CD4-positive, alpha-beta T cell treated with Interleukin-4 for 1 hour (primary cell): Measurements from ENCODE around the gene STXBP5.
A peak's percentile ranks its signal among the peaks of the same experiment; 100 is the strongest.

Experiments
- DNase-seq, 2 donors: peaks; one replicate each; pipeline ENCODE4 v3.0.0-alpha.2; 2020 to 2022

The STXBP5 gene

GRCh38 chr6:147179809-147180208, 24.4 kb upstream of the STXBP5 start:
- no peak for DNase-seq

GRCh38 chr6:147180926-147181325, 23.3 kb upstream of the STXBP5 start:
- DNase-seq = no peak

- DNase-seq = no peak
Observed at GRCh38 chr6:147184379-147184778, 19.8 kb upstream of the STXBP5 start.

- no peak for DNase-seq
Observed at GRCh38 chr6:147185216-147185615, 19.0 kb upstream of the STXBP5 start.

GRCh38 chr6:147190556-147190955, 13.7 kb upstream of the STXBP5 start:
- DNase-seq = no peak

- DNase-seq = no peak
Observed at GRCh38 chr6:147192278-147192911, 11.8 kb upstream of the STXBP5 start.

GRCh38 chr6:147194652-147195411, 9.4 kb upstream of the STXBP5 start:
- DNase-seq = no peak

- DNase-seq = no peak
Observed at GRCh38 chr6:147195510-147195909, 8.7 kb upstream of the STXBP5 start.

GRCh38 chr6:147195987-147196386, 8.2 kb upstream of the STXBP5 start:
- no peak for DNase-seq

GRCh38 chr6:147200711-147201110, 3.5 kb upstream of the STXBP5 start:
- no peak for DNase-seq

GRCh38 chr6:147201885-147202515, 2.2 kb upstream of the STXBP5 start:
- DNase-seq = peak in 1 of 2 donors; percentile 11

GRCh38 chr6:147202516-147203310, 1.5 kb upstream of the STXBP5 start:
- peak; percentile 91 to 95 for DNase-seq

GRCh38 chr6:147203311-147204059, 732 bp upstream of the STXBP5 start:
- peak; percentile 74 to 77 for DNase-seq

GRCh38 chr6:147204843-147205311, 660 bp downstream of the STXBP5 start:
- no peak for DNase-seq

- DNase-seq = no peak
Observed at GRCh38 chr6:147205690-147206600, 1.7 kb downstream of the STXBP5 start.

GRCh38 chr6:147207351-147207750, 3.1 kb downstream of the STXBP5 start:
- no peak for DNase-seq

GRCh38 chr6:147207837-147208754, 3.9 kb downstream of the STXBP5 start:
- DNase-seq = no peak

- no peak for DNase-seq
Observed at GRCh38 chr6:147209762-147210449, 5.7 kb downstream of the STXBP5 start.

- no peak for DNase-seq
Observed at GRCh38 chr6:147211349-147211748, 7.1 kb downstream of the STXBP5 start.
